ENCODE data around the gene GRIK4.

- TF ChIP-seq CTCF (IDR thresholded peaks at IDR 0.05; ENCODE audit: low read length) (no peak), EZH2 (IDR thresholded peaks at IDR 0.05; ENCODE audit: borderline replicate concordance, low read length) (no peak)
These were observed 431.2 kb downstream of the GRIK4 start for GRCh38 chr11:120942701-120943100.

Measured in OCI-LY1 (cell line).